ENCODE measurements around the gene SERPINB11.

- no peak for TF ChIP-seq POLR2A (IDR thresholded peaks at IDR 0.05; ENCODE audit: low read depth, low read length)
- TF ChIP-seq POLR2AphosphoS5 (IDR thresholded peaks at IDR 0.05; ENCODE audit: low read depth, low read length) = no peak
- TF ChIP-seq TAF1 (IDR thresholded peaks at IDR 0.05; ENCODE audit: borderline replicate concordance, low read depth, low read length) = no peak
Measured at GRCh38 chr18:63686871-63687270, 15.9 kb upstream of the SERPINB11 start.

All from GM12892 (cell line).